Vagina (tissue), 2 donors: Measurements from ENCODE around the gene NDUFA11. TPM values are rescaled to one million over a fixed set of nuclear protein-coding genes. Genes with fewer than 3 reads are reported as not detected.
A peak's percentile ranks its signal among the peaks of the same experiment; 100 is the strongest.
"Not testable (repeated sequence)": the region's sequence is repeated elsewhere in the genome, so short reads cannot be mapped to it uniquely, and the experiment has no call there.

ENCODE experiments used
- DNase-seq, 2 donors: peaks; one replicate each; pipeline ENCODE4 v3.0.0-alpha.2; 2017; ENCODE audit errors: extremely low spot score in 2 of 2
- H3K27ac ChIP-seq: fragments of 200-600 bp; sonication (generic); one replicate; pipeline ENCODE4 v1.5.1; 2019
- H3K27me3 ChIP-seq: fragments of 200-600 bp; sonication (generic); one replicate; pipeline ENCODE4 v1.5.1; 2019
- H3K36me3 ChIP-seq, 2 donors: fragments of 200-600 bp; sonication (generic); one replicate each; pipeline ENCODE4 v1.5.1; 2017 to 2019
- H3K4me1 ChIP-seq: fragments of 200-600 bp; sonication (generic); one replicate; pipeline ENCODE4 v1.5.1; 2019
- H3K4me3 ChIP-seq, 2 donors: fragments of 200-600 bp; sonication (generic); 1 replicate in 1 of 2; 2 replicates in 1 of 2; pipeline ENCODE4 v1.5.1; 2016 to 2019
- H3K9me3 ChIP-seq: fragments of 200-600 bp; sonication (generic); one replicate; pipeline ENCODE4 v1.5.1; 2019
- POLR2A ChIP-seq, 2 donors: fragments of 450-650 bp; IDR thresholded peaks; one replicate each; pipeline ENCODE4 v1.6.1; 2017; ENCODE audit warnings: antibody characterized with exemption in 2 of 2, mild to moderate bottlenecking in 2 of 2, moderate library complexity in 2 of 2
- POLR2AphosphoS5 ChIP-seq, 2 donors: sonication (generic); formaldehyde crosslinking; IDR thresholded peaks; one replicate each; pipeline ENCODE4 v1.9.0; 2017; ENCODE audit warnings: antibody characterized with exemption in 2 of 2, mild to moderate bottlenecking in 2 of 2, low read depth in 1 of 2; ENCODE audit not compliant: insufficient read depth in 1 of 2
- intact Hi-C: fragments of 100-400 bp; cut with DNase I; formaldehyde crosslinking; loops from one replicate; pipeline ENCODE4 v1.15.1; 2023
- total RNA-seq: library from RNA; depleted of rRNA; stranded (reverse); fragments of >200 nt; gene quantifications from one replicate; pipeline ENCODE4 v1.2.3, GENCODE V29; 2016
- TF ChIP-seq, protein P1 (sequence below), 3 experiments: fragments of 450-650 bp in 2 of 3; fragments of 200-600 bp in 1 of 3; sonication (generic) in 1 of 3; IDR thresholded peaks; one replicate each; pipeline ENCODE4 v1.5.1; 2017 to 2019; ENCODE audit warnings: antibody characterized with exemption in 3 of 3, mild to moderate bottlenecking in 2 of 3, moderate library complexity in 2 of 3

The NDUFA11 gene
- total RNA-seq, 1 donor from 2014 or later = 318 TPM

DNA sequence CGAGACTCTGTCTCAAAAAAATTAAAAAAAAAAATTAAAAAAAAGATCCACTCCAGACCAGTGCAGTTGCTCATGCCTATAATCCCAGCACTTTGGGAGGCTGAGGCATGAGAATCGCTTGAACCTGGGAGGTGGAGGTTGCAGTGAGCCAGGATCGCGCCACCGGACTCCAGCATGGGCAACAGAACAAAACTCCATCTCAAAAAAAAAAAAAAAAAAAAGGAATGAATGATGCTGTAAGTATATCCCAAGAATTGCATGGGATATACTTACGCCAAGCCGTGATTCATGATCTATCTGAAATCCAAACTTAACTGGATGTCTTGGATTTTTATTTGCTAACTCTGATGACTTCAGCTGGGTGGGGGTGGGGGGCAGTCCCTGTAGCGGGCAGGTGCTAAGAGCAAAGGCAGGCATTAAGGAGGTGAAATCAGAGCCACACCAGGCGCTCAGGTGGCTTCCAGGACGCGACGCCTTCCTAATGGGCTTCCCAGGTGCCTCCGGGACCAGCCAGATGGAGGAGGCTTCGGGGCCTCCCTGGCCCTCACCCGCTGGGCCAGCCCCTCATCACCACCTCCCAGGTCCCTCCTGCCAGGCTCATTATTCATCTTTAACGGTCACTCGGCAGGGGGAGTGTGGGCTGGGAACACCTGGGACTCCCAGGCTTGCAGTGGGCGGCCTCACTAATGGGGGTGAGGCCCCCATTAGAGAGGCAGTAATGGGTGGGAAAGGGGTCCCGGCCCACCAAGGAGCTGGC is 21.9 kb downstream of the NDUFA11 start:
- H3K27ac ChIP-seq = no peak overlapping the region
- no peaks in the 10 kb centered on the region for H3K27me3 ChIP-seq
- DNase-seq = no peak
- no peak for TF ChIP-seq POLR2A (IDR thresholded peaks at IDR 0.05)
- TF ChIP-seq, protein P1, sequence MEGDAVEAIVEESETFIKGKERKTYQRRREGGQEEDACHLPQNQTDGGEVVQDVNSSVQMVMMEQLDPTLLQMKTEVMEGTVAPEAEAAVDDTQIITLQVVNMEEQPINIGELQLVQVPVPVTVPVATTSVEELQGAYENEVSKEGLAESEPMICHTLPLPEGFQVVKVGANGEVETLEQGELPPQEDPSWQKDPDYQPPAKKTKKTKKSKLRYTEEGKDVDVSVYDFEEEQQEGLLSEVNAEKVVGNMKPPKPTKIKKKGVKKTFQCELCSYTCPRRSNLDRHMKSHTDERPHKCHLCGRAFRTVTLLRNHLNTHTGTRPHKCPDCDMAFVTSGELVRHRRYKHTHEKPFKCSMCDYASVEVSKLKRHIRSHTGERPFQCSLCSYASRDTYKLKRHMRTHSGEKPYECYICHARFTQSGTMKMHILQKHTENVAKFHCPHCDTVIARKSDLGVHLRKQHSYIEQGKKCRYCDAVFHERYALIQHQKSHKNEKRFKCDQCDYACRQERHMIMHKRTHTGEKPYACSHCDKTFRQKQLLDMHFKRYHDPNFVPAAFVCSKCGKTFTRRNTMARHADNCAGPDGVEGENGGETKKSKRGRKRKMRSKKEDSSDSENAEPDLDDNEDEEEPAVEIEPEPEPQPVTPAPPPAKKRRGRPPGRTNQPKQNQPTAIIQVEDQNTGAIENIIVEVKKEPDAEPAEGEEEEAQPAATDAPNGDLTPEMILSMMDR (IDR thresholded peaks at IDR 0.05) = no peak
- TF ChIP-seq POLR2AphosphoS5 (IDR thresholded peaks at IDR 0.05; ENCODE audit: insufficient read depth in 1 of 2, low read depth in 1 of 2) = no peak
- no peaks in the 10 kb centered on the region for H3K36me3 ChIP-seq
- intact Hi-C loops = no loop called here
- no peak overlapping the region for H3K4me3 ChIP-seq
- no peaks in the 10 kb centered on the region for H3K9me3 ChIP-seq
- H3K4me1 ChIP-seq = peaks cover 7% of the 10 kb centered on the region

DNA sequence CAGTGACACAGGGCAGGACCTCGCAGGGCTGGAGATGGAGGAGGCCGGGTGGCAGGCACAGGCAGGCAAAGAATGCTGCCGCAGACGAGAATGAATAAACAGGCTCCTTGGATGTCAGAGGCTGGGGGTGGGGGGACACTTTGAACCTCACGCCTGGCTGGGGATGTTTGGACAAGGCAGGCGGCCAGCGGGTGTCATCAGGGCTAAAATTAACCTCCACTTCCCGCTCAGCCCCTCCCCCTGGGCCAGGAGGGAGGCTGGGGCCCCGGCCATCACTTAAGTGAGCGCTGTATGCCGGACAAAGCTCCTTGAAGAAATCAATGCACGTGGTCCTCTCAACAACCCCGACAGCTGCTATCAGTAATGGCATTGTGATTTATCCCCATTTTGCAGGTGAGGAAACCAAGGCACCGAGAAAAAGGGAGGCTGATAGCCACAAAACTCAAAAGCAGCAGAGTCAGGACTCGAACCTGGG is 22.9 kb downstream of the NDUFA11 start:
- Histone ChIP-seq H3K27ac (no peak overlapping the region), H3K4me3 (no peak overlapping the region), H3K4me1 (peaks cover 7% of the 10 kb centered on the region), H3K27me3 (no peaks in the 10 kb centered on the region), H3K9me3 (no peaks in the 10 kb centered on the region), H3K36me3 (no peaks in the 10 kb centered on the region)
- intact Hi-C loops = no loop called here
- TF ChIP-seq POLR2AphosphoS5 (IDR thresholded peaks at IDR 0.05; ENCODE audit: insufficient read depth in 1 of 2, low read depth in 1 of 2) = peak in 1 of 2 donors; percentile 23
- TF ChIP-seq, protein P1 (IDR thresholded peaks at IDR 0.05) = no peak
- DNase-seq = no peak

DNA sequence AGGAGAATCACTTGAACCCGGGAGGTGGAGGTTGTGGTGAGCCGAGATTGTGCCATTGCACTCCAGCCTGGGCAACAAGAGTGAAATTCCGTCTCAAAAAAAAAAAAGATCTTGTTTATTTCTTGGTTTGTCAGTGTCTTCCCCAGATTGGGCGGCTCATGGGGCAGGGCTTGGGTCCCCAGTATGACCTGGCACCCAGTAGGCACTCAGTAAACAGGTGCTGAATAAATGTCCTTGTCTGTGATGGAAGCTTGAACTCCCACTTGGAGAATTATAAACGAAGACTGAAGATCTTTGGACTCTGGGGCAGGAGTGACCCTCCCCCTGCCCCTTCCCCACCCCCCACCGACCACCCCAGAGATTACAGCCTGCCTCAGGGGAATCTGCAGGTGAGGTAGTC is 23.4 kb downstream of the NDUFA11 start:
- intact Hi-C loops = no loop called here
- Histone ChIP-seq H3K4me3 (no peak overlapping the region), H3K27ac (no peak overlapping the region), H3K9me3 (no peaks in the 10 kb centered on the region), H3K4me1 (peaks cover 7% of the 10 kb centered on the region), H3K36me3 (no peaks in the 10 kb centered on the region), H3K27me3 (no peaks in the 10 kb centered on the region)
- TF ChIP-seq, protein P1 (IDR thresholded peaks at IDR 0.05) = no peak
- TF ChIP-seq POLR2AphosphoS5 (IDR thresholded peaks at IDR 0.05; ENCODE audit: insufficient read depth in 1 of 2, low read depth in 1 of 2) = no peak
- TF ChIP-seq POLR2A (IDR thresholded peaks at IDR 0.05) = no peak
- DNase-seq = no peak

DNA sequence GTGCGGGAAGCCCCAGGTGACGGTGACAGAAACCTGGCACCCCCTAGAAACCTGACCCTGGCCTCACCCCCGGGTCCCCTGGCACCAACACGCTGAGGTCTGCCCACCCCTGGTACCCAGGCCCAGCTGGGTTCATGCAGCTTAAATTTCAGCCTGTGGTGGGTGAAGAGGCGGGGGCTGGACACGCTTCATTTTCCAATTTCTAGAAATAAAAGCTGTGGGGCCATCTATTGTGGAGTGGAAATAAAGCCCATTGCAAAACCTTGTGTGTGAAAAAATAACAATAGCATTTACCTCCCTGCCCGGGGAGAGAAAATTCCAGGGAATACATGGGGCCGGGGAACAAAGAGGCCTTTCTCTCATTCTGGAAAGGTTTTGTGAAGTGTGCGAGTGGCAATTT is 25.7 kb downstream of the NDUFA11 start:
- peaks cover 7% of the 10 kb centered on the region for H3K4me1 ChIP-seq
- H3K4me3 ChIP-seq = no peak overlapping the region
- intact Hi-C loops = no loop called here
- H3K9me3 ChIP-seq = no peaks in the 10 kb centered on the region
- no peak overlapping the region for H3K27ac ChIP-seq
- DNase-seq = no peak
- TF ChIP-seq POLR2AphosphoS5 (IDR thresholded peaks at IDR 0.05; ENCODE audit: insufficient read depth in 1 of 2, low read depth in 1 of 2) (no peak), POLR2A (IDR thresholded peaks at IDR 0.05) (no peak)
- TF ChIP-seq, protein P1 (IDR thresholded peaks at IDR 0.05) = no peak
- no peaks in the 10 kb centered on the region for H3K27me3 ChIP-seq
- no peaks in the 10 kb centered on the region for H3K36me3 ChIP-seq

DNA sequence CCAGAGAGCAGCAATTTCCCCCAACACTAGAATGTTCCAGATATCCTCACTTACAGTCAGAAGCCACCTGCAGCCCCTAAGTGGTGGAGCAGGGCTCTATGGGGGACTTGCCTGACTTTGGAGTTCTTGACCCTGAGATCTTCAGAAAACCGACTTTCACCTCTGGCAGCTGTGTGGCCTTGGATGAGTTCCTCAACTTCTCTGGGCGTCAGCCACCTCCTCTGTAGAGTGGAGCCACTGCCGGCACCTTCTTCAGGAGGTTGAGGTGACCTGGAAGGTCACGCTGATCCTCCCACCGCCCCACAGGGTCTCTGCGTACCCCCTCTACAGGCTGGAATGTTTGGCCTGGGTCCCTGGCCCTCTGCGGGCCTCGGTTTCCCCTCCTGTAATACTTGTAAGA is 26.2 kb downstream of the NDUFA11 start:
- H3K27me3 ChIP-seq = no peaks in the 10 kb centered on the region

DNA sequence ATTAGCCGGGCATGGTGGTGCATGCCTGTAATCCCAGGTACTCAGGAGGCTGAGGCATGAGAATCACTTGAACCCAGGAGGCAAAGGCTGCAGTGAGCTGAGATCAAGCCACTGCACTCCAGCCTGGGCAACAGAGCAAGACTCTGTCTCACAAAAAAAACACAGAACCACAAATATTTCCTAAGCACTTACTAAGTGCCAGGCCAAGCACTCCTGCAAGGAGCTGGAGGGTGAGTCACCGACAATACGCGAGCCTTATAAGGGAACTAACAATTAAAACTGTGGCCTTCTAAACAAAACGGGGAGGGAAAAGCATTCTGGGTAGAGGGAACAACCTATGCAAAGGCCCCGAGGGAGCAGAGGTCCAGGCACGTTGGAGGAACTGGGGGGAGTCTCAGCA is 29.1 kb downstream of the NDUFA11 start:
- H3K9me3 ChIP-seq, H3K27me3 ChIP-seq, H3K4me1 ChIP-seq, H3K4me3 ChIP-seq, DNase-seq, H3K36me3 ChIP-seq, H3K27ac ChIP-seq, intact Hi-C loops: not testable (repeated sequence)

More for the DNA sequence above, 26.2 kb downstream of the NDUFA11 start:
- intact Hi-C loops = no loop called here
- no peak for DNase-seq
- H3K27ac ChIP-seq = no peak overlapping the region
- no peak for TF ChIP-seq POLR2AphosphoS5 (IDR thresholded peaks at IDR 0.05; ENCODE audit: insufficient read depth in 1 of 2, low read depth in 1 of 2)
- no peak for TF ChIP-seq POLR2A (IDR thresholded peaks at IDR 0.05)
- TF ChIP-seq, protein P1 (IDR thresholded peaks at IDR 0.05) = no peak
- H3K9me3 ChIP-seq = no peaks in the 10 kb centered on the region
- no peaks in the 10 kb centered on the region for H3K36me3 ChIP-seq
- peaks cover 7% of the 10 kb centered on the region for H3K4me1 ChIP-seq
- no peak overlapping the region for H3K4me3 ChIP-seq
